Cardiac septum (tissue), 1 donor: ENCODE data around the gene LRRC3. TPM values are rescaled to one million over a fixed set of nuclear protein-coding genes. Genes with fewer than 3 reads are reported as not detected.
"Not testable (repeated sequence)": the region's sequence is repeated elsewhere in the genome, so short reads cannot be mapped to it uniquely, and the experiment has no call there.

Experiments
- DNase-seq: peaks from one replicate; pipeline ENCODE4 v3.0.0-alpha.2; 2020; ENCODE audit warnings: low spot score
- intact Hi-C: fragments of 100-400 bp; cut with DNase I; formaldehyde crosslinking; loops from one replicate; pipeline ENCODE4 v1.14.0; 2022
- long read RNA-seq: library from polyadenylated mRNA; unstranded; transcript quantifications from one replicate; pipeline ENCODE4 v2.0.0, GENCODE V29; 2021
- total RNA-seq: library from RNA; stranded (reverse); fragmentation: NEBNext Ultra II Directional; extraction: Animal tissue kit (Norgen Biotek cat#: 25700); gene quantifications from one replicate; pipeline ENCODE4 v1.2.1, GENCODE V29; 2021
- donor health status: DM: no; HTN: no; CAD: no.

Gene LRRC3, protein sequence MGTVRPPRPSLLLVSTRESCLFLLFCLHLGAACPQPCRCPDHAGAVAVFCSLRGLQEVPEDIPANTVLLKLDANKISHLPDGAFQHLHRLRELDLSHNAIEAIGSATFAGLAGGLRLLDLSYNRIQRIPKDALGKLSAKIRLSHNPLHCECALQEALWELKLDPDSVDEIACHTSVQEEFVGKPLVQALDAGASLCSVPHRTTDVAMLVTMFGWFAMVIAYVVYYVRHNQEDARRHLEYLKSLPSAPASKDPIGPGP
- total RNA-seq = 2.9 TPM
- long read RNA-seq, full-length matches to known transcripts = 1 of 5 reads
- long read RNA-seq, partial matches to known transcripts = 0 of 5 reads
- long read RNA-seq, other reads (novel, unspliced or antisense) = 4 of 5 reads

DNA sequence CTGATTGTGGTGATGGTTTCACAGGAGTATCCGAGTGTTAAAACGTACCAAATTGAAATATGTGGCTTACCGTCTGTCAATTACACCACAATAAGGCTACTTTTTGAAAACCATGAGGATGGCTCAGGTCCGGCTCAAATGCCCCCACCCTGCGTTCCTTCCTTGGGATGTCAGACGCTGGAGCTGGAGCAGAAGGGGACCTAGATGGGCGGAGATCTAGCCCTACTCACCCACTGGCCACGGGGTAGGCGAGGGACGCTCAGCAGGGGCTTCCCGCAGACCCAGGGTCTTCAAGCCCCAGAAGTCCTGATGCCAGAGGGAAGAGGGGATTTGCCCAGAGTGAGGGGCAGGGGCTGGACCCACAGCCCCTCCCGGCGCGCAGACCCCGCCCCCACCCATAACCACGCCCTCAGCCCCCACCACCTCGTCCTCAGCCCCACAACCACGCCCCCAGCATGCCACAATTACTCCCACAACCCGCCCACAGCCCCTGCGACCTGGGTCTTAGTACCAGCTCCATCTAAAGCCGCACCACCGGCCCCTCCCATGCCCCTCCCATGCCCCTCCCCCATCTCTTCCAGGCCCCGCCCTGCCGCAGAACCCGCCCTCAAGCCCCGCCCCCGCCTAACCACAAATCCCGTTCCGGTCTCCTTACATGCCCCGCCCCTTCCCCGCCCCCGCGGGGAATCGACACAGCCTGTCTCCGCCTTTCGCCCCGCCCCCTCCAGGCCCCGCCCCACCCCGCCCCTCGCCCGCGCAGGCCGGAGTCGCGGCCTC lies at the start of gene LRRC3:
Gene LRRC3, plus strand, starts transcription at position 764 of the 777 bp plus-strand sequence. CDS start 1,135 bp downstream, outside the sequence.
- intact Hi-C loops = loop anchor here (5.0 kb wide), 1 partner anchor 118 kb away; the partner anchor contains the start of gene CFAP410
- DNase-seq = peak; percentile 89

DNA sequence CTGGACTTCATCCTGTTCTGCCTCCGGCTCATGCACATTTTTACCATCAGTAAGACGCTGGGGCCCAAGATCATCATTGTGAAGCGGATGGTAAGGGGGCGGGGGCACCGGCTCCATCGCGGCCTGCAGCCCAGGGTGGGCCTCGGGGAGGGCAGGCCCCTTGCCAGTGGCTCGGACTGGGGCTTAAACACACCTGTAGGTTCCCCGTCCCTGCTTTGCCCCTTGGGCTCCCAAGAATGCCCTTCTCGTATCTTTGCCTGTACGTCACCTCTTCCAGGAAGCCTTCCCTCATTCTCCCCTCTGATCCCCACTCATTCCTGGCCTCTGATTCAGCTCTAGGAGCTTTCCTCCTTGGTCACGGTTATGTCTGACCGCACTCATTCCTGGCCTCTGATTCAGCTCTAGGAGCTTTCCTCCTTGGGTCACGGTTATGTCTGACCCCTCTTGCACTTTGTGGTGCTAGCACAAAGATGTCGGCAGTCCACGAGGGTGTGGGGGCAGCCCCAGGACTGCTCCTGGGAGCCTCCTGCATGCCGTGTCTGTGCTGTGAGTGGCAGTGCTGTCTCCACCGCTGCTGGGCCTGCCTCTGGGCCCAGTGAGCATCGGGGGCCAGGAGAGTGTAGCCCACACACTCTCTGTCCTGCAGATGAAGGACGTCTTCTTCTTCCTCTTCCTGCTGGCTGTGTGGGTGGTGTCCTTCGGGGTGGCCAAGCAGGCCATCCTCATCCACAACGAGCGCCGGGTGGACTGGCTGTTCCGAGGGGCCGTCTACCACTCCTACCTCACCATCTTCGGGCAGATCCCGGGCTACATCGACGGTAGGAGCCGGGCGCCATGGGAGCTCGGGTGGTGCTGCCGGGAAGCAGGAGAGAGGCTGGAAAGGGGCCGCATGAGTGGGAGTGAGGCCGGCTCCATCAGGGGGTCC lies 49.1 kb upstream of the LRRC3 start:
- peak; percentile 38 for DNase-seq
- intact Hi-C loops = no loop called here

DNA sequence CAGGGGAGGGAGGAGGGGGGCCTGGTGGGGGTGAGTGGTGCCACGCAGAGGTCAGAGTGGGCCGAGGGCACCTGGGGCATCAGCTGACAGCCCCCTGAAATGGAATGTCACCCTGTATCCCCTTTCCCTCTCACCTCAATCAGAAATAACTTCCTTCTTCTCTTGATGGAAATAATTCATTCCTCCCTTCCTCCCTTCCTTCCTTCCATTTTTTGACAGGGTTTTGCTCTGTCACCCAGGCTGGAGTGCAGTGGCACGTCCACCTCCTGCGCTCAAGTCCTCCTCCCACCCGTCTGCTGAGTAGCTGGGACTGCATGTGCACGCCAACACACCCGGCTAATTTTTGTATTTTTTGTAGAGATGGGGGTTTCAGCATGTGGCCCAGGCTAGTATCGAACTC lies 48.4 kb upstream of the LRRC3 start:
- intact Hi-C loops = no loop called here
- no peak for DNase-seq

DNA sequence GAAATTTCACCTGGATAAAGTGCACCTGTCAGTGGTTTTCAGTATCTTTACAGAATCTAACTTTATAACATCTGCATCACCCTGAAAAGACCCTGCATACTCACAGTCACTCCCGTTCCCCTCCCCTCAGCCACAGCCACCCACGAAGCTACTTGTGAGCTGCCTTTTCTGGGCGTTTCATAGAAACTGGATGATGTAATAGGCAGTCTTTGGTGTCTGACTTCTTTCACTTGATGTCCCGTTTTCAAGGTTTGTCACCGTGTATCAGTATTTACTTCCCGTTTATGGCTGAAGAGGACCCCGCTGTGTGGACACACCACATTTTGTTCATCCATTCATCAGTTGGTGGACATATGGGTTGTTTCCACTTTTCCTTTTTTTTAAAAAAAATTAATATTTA lies 47.8 kb upstream of the LRRC3 start:
- no peak for DNase-seq
- intact Hi-C loops = no loop called here

DNA sequence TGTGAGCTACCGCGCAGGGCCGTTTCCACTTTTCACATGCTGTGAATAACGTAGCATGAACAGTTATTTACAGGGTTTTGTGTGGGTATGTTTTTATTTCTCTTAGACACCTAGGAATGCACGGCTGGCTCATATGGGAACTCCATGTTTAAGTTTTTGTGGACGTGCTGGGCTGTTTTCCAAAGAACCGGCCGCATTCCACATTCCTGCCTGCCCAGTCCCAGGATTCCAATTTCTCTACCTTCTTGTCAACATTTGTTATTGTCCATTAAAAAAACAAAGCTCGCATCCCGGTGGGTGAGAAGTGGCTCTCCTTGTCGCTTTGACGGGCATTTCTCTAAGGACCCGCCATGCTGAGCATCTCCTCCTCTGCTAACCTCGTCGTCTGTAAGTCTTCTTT lies 47.1 kb upstream of the LRRC3 start:
- DNase-seq = no peak
- intact Hi-C loops = no loop called here

DNA sequence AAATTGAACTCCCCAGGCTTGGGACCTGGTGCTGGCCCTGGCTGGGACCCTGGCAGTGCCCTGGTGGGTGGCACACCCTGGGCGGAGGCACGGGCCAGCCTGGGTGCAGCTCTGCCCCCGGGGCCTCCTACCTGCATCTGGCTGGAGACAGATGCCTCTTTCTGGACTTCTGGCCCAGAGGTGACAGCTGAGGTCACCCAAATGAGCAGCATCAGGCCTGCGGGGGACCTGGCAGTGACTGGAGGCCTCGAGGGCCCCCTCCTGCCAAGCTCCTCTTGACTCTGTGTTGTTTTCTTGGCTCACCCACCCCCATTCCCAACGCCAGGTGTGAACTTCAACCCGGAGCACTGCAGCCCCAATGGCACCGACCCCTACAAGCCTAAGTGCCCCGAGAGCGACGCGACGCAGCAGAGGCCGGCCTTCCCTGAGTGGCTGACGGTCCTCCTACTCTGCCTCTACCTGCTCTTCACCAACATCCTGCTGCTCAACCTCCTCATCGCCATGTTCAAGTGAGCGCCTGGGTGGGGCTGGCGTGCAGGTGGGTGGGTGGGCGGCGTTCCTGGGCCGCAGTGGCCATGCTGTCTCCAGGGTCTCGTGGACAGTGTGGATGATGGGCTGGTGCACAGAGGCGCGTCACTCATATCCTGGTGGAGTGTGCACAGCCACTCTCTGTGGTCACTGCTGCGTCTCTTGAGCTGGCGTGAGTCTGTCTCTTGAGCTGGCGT lies 41.6 kb upstream of the LRRC3 start:
- intact Hi-C loops = no loop called here
- DNase-seq = peak; percentile 49

DNA sequence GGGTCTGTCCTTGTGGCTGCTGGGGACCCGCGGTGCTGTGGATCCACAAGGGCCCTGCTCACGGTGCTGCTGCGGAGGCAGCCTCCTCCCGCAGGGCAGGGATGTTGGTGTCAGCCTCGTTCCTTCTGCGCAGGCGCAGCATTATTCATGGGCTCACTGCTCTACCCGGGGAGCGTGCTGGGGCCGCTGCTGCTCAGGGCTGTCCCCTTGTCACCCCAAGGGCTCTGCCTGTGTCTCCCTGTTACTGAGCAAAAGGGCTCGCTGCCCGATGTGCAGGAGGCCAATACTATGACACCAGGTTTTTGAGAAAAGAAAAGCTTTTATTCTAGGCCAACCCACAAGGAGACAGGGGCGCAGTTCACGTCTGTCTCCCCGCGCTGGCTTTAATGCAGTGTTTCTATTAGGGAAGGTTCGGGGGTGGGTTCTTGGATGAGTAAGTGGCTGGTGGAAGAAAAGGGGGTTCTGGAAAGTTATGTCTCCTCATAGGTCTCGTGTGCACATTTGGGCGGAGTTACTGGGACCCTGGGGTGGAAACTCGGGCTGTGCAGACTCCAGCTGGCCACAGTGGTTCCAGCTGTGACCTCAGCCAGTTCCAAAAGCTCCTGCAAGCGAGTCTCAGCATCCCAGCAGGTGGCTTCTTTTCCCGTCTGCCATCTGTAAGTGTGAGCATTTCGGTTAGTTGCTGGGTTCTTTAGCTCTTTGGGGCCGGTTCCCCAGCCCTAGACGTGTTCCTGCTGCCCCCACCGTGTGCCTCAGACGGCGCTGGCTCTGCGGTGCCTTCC lies 40.8 kb upstream of the LRRC3 start:
- intact Hi-C loops = no loop called here
- peak; percentile 47 for DNase-seq

DNA sequence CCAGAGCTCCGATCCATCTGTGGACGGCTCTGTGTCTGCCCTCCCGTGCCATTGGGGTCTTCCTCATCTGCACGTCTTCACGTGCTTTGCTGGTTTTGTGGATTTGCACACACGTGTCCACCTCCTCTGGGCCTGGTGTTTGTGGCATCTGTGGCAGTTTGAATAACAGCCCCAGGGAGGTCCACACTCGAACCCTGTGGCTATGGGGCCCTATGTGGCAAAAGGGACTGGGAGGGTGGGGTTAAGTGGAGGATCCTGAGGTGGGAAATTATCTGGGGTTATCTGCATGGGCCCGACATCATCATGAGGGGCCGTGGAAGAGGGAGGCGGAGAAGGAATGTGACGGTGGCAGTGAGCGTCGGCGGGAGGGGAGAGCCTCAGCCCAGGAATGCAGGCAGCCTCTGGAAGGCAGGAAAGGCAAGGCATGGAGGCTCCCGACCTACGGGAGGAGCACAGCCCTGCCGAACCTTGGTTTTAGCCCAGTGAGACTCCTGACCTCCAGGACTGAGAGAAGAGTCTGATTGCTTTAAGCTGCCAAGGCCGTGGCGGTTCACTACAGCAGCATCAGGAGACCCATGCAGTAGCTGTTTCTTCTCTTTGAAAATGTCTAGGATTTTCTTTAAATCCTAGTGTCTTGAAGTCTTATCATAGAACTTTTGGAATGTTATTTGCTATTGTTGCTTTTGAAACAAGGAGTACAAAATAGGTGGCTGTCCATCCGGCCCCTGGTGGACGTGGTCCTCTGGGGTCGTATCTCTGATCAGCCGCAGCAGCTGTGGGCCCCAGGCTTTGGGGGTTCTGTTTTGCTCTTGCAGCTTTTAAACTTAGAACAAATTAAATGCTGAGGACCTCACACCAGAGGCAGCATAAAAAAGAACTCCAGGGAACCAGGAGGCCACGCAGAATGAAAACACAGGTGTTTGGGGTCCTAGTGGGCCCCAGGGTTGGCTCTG lies 40.0 kb upstream of the LRRC3 start:
- intact Hi-C loops = no loop called here
- DNase-seq = peak; percentile 57

DNA sequence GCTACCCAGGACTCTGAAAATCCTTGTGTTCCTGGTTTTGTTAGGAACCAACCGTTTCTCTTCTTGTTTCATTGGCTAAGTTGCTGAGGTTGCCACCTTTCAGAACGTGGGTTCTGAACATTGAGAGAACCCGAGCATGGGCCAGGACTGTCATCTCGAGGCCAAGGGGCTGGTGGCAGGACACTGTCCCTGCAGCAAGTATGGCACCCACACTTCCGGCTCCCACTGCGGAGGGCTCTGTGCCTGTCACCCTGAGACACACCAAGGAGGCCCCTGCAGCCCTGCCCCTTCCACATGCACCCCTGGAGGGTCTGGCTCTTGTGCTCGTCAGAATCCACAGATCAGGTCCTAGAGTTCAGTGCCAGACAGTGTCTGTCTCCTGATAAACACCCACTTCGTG lies 39.1 kb upstream of the LRRC3 start:
- intact Hi-C loops = no loop called here
- peak; percentile 63 for DNase-seq

DNA sequence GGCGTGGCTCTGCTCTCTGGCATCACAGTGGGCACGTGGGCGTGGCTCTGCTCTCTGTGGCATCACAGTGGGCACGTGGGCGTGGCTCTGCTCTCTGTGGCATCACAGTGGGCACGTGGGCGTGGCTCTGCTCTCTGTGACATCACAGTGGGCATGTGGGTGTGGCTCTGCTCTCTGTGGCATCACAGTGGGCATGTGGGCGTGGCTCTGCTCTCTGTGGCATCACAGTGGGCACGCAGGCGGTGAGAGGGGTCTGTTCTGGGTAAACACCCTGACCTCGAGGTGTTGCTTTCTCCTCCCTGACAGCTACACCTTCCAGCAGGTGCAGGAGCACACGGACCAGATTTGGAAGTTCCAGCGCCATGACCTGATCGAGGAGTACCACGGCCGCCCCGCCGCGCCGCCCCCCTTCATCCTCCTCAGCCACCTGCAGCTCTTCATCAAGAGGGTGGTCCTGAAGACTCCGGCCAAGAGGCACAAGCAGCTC lies 37.6 kb upstream of the LRRC3 start:
- intact Hi-C loops, DNase-seq: not testable (repeated sequence)

DNA sequence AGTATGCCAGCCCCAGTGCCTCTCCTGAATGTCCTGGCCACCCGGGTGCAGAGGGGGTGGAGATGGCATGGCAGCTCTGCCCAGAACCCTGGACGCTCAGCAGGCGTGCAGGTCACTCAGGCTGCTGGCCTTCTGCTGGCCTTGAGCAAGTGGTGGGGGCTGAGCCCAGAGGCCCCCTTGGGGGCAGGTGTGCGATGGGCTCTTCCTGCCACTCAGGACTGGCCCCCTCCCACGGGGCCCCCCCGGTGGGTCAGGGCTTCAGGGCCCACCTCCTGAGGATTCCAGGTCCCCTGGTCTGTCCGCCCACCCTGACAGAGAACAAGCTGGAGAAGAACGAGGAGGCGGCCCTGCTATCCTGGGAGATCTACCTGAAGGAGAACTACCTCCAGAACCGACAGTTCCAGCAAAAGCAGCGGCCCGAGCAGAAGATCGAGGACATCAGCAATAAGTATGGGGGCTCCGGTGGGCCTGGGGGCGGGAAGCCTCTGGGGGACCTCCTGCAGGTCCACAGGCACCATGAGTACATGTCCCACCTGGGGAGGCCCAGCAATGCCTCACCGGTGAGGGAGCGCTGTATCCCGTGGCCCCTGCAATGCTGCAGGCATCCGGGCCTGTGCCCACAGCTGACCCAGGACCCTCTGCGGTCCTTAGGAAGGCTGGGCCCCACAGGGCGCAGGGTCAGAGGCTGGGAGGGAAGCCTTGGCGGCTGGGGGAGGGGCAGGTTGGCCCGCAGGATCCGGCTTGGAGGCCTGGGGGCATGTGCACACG lies 37.0 kb upstream of the LRRC3 start:
- intact Hi-C loops = no loop called here
- DNase-seq = peak; percentile 49

DNA sequence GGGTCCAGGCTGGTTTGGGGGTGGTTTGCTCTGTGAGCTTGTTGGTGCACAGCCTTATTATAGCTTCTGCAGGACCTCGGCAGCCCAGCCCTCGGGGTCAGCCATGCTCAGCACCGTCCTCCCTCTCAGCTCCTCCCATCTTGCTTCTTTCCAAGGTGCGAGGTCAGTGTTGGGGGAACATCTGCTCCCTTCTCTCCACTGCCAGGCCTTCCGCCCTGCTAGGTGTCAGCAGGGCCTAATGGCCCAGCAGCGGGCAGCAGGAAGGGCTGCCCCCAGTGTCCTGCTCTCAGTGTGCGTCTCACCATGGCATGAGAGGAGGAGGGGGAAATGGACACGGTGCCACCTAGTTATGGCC lies 36.5 kb upstream of the LRRC3 start:
- intact Hi-C loops = no loop called here
- peak; percentile 49 for DNase-seq

DNA sequence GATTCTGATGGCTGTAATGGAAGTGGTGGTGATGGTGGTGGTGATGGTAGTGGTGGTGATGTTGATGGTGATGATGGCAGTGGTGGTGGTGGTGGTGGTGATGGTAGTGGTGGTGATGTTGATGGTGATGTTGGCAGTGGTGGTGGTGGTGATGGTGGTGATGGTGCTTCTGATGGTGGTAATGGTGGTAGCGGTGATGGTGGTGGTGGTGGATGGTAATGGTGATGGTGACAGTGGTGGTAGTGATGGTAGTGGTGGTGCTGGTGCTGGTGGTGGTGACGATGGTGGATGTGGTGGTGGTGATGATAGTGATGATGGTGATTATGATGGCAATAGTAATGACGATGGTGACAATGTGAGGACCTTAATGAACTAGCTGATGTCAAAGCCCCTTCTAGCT lies 35.6 kb upstream of the LRRC3 start:
- intact Hi-C loops = no loop called here
- DNase-seq = no peak

DNA sequence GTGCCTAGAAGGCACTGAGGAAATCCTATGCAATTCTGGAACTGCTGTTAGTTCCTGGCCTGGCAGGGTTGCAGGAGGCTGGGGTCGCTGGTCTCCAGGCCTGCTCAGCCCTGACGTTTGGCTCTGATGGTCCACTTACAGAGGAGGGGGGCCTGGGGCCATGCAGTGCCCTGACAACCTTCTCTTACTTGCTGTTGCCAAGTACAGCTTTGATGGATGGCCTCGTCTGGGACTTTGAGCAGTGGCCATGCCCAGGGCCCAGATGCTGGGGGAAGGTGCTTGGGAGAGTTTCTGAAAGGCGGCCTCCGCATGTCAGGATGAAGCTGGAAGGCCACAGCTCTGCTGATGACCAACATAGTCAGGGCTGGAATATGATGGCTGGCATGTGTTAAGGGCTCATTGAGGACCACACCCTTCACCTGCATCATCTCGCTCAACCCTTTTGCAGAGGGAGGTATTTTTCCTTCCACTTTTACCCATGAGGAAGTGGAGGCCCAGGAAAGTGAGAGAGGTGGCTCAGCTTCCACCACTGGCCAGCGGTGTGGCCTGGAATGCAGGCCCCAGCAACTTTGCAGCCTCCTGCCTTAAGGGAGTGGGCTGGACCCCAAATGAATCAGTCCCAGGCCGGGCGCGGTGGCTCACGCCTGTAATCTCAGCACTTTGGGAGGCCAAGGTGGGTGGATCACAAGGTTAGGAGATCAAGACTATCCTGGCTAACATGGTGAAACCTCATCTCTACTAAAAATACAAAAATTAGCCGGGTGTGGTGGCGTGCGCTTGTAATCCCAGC lies 34.7 kb upstream of the LRRC3 start:
- intact Hi-C loops = no loop called here
- DNase-seq = peak; percentile 20

DNA sequence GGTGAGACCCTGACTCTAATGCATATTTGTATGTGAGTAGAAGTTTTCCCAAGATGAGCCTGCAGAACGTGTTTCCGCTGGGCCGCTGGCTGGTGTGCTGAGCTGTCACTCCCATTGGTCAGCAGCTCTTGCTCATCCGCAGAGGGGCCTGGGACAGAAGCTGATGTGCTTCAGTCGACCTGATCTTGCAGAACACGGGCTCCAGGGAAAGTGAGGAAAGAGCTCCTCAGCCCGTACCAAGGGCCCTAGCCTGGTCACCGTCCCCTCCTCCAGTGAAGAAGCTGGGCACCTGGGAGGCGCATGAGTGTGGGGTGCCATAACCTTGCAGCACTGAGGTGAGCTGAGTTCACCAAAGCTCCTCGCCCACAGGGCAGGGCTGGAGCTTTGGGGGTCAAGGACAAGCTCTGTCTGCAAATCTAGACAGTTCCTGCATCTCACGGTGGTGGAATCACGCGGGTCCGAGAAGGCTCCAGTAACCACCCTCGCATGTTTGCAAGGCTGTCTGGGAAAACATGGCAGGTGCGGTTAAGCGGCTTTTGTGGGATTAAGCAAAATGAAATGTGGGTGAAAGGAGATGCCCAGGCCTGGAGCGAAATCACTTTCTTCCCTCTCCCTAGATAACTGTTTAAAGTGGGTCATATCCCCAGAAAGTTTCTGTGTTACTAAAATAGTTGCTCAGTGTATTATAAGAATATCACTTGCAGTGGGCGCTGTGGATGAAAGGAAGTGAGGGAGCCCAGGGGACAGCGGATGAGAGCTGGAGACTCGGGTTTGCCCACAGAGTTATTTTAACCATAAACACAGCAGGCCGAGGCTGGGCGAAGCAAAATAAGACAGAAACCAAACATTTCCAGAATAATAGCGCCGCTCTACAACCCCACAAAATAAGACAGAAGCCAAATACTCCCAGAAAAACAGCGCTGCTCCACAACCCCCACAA lies 33.1 kb upstream of the LRRC3 start:
- intact Hi-C loops = no loop called here
- peak; percentile 59 for DNase-seq
